KBM-7 (cell line): ENCODE measurements around the gene TRMT44.

Experiments used
- DNase-seq: peaks from one replicate; pipeline ENCODE4 v3.0.0-alpha.2; 2015
- in situ Hi-C: fragments of 300-500 bp; cut with MboI; formaldehyde crosslinking; loops from 2 replicates; pipeline ENCODE4 v1.14.3; 2020; ENCODE audit warnings: low sequenced_read_pairs, low pct_unique_long_range_greater_than_20kb, mixed read lengths

The TRMT44 gene

GRCh38 chr4:8523175-8523574 lies 82.6 kb downstream of the TRMT44 start:
- DNase-seq = no peak
- in situ Hi-C loops = no loop called here

GRCh38 chr4:8523766-8524165 lies 83.2 kb downstream of the TRMT44 start:
- in situ Hi-C loops = no loop called here
- DNase-seq = no peak

GRCh38 chr4:8524595-8525382 lies 84.2 kb downstream of the TRMT44 start:
- in situ Hi-C loops = no loop called here
- no peak for DNase-seq

GRCh38 chr4:8525383-8526120 lies 85.0 kb downstream of the TRMT44 start:
- in situ Hi-C loops = no loop called here
- no peak for DNase-seq
